GM19025 (cell line): ENCODE measurements around the gene RDH13.
"Not testable (repeated sequence)": the region's sequence is repeated elsewhere in the genome, so short reads cannot be mapped to it uniquely, and the experiment has no call there.

Source experiments
- ATAC-seq: cut with Tn5 transposase; IDR thresholded peaks from one replicate; pipeline ENCODE4 v1.9.1; 2021; ENCODE audit warnings: mild to moderate bottlenecking, low read depth, moderate library complexity; ENCODE audit not compliant: unreplicated experiment

The RDH13 gene, protein sequence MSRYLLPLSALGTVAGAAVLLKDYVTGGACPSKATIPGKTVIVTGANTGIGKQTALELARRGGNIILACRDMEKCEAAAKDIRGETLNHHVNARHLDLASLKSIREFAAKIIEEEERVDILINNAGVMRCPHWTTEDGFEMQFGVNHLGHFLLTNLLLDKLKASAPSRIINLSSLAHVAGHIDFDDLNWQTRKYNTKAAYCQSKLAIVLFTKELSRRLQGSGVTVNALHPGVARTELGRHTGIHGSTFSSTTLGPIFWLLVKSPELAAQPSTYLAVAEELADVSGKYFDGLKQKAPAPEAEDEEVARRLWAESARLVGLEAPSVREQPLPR

GRCh38 chr19:55062735-55063491, at the start of gene RDH13:
Gene RDH13, minus strand, starts transcription at chr19:55063148. Its CDS starts 116 bp downstream, at chr19:55063032.
- ATAC-seq = peak; percentile 95

- ATAC-seq = no peak
Measured at GRCh38 chr19:55112246-55112776, 49.4 kb upstream of the RDH13 start.

- ATAC-seq = no peak
Measured at GRCh38 chr19:55111238-55111831, 48.4 kb upstream of the RDH13 start.

- ATAC-seq = no peak
Measured at GRCh38 chr19:55109527-55110291, 46.8 kb upstream of the RDH13 start.

DNA sequence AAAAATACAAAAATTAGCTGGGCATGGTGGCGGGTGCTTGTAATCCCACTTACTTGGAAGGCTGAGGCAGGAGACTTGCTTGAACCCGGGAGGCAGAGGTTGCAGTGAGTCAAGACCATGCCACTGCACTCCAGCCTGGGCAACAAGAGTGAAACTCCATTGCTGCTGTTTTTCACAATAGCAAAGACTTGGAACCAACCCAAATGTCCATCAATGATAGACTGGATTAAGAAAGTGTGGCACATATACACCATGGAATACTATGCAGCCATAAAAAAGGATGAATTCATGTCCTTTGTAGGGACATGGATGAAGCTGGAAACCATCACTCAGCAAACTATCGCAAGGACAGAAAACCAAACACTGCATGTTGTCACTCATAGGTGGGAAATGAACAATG, 44.3 kb upstream of the RDH13 start:
- not testable (repeated sequence) for ATAC-seq

GRCh38 chr19:55106591-55106990, 43.6 kb upstream of the RDH13 start:
- ATAC-seq = no peak

- no peak for ATAC-seq
Measured at GRCh38 chr19:55105237-55105636, 42.3 kb upstream of the RDH13 start.

- no peak for ATAC-seq
Measured at GRCh38 chr19:55103190-55103589, 40.2 kb upstream of the RDH13 start.

- ATAC-seq = no peak
Measured at GRCh38 chr19:55101261-55101660, 38.3 kb upstream of the RDH13 start.

DNA sequence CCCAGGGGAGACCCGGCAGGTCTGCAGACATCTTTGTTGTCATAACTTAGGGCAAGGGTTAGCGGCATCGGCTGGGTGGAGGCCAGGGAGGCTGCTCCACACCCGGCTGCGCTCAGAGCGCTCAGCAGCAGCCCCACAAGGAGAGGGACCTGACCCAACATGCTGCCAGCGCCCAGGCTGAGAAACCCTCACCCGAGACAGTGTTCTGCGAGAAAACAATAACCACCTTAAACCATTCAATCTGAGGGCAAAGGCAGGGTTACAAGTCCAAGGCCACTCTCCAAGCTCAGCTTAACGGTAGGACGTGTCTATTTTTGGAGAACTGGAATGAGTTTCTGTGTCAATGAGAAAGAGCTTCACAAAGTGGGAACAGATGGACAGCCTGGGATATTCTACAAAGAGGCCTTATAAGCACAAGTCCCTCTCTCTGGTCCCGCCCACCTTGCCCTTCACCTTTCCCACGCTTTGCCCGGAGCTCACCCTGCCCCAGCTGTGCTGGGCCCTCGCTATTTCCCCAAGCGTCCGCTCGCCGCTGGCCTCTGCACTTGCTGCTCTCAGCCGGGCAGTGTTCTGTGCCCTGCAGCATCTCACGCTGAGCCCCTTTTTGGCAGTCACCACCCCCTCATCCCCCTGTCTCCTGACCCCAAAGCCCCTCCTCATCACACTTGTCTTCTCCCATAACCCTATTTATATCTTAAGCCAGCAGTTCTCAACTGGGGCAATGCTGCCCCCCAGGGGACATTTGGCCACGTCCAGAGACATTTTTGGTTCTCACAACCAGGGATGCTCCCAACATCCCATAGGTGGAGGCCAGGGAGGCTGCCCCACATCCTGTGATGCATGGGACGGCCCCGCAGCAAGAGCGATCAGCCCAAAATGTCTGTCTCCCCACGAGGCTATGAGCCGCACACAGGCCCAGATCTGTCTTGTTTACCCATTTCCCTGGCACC, 36.9 kb upstream of the RDH13 start:
- ATAC-seq = no peak

DNA sequence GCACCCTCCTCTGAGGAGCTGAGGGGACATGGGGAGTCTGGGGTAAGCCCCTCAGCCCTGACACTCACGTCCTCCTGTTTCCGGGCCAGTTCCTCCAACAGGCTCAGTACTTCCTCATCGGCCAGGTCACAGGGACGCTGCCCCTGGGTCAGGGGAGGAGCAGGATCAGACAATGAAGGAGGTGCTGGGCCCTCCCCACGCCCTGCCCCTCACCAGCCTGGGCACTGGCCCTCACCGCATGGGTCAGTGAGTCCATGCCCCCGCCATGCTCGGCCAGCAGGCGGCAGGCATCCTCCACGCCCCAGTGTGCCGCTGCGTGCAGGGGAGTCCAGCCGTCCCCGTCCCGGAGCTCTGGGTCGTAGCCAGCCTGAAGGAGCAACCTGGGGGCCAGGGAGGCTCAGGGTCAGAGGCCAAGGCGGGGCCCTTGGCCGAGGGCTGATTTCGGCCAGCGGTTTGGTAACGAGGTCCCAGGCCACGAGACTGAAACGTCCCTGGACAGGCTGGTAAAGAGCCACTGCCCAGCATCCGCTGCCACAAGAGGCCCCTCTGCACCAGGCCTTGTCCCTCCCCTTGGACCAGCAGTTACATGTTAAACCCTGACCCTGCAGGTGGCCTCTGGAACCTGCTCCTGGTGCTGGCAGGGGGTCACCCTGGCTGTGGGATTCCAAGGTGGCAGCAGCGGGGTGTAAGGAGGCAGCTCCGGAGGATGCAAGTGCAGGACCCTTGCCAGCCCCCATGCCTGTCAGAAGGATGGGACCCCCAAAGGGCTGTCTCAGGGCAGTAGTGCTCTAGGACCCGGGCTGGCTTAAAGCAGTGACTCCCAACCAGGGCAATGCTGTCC, 36.0 kb upstream of the RDH13 start:
- ATAC-seq = no peak

GRCh38 chr19:55097864-55098715, 35.1 kb upstream of the RDH13 start:
- no peak for ATAC-seq

GRCh38 chr19:55096061-55096701, 33.2 kb upstream of the RDH13 start:
- ATAC-seq = no peak

DNA sequence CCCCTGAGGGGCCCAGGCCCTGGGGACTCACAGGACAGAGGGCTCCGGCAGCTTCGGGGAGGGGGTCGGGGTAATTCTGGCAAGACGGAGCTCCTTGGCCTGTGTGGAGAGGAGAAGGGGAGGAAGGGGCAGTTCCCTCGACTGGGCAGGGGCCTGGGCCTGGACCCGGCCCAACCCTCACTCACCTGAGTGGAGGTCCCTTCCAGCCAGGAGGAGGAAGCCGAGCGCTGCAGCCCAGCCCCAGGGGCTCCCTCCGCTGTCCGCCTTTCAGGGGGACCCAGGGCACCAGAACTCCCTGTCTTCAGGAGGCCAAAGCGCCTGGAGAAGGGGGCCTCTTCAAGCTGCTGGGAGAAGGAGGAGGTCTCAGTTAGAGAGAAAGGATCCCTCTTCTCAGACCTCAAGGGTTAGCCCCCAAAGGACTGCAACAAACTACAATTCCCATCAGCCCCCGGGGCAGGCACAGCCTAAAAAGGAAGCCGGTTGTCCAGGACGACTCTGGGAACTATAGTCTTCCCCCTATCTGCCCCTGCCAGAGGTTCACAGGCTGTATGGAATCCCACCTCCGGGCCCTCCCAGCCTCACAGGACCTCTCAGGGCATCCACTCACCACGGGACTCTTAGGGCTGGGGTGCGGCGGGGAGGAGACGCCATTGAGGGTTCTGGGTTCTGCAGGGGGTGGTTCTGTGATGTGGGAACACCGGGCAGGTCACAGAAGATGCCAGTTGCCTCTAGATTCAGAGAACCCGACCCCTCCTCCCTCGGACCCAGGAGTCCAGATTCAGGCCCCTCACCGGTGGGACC, 32.5 kb upstream of the RDH13 start:
- ATAC-seq = no peak

DNA sequence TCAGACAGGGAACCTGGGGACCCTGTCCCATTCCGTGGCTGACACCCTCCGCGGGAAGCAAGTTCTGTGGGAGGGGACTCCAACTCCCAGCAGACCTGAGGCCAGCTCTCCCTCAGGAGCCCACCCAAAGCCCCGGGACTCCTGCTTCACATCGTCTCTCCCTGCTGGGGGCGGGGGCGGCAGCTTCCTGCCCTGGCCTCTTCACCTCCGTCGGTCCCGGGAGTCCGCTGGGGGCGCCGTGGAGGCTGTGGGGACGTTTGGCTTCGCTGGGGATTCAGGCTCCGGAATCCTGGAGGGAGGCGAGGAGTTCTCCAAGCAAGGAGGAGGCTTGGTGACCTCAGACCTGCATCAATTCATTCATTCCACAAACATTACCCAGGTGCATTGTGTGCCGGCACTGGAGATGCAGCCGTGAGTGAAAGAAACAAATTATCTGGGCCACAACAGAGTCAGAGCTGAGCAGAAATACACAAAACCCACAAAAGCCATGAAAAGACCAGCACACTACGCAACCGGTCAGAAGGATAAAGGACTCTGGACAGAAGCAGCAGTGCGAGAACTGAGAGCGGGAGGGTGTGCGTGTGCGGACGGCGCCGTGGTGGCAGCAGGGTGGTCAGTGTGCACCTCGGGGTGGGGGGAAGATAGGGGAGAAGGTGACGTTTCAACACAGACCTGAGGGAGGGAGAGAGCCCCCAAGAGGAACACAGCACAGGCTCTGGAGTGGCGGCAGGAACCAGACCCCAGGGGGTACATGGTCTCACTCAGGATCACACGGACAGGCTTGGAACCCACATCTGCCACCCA, 31.7 kb upstream of the RDH13 start:
- ATAC-seq = no peak
